Measurements from ENCODE around the gene ACSL5. TPM values are rescaled to one million over a fixed set of nuclear protein-coding genes. Genes with fewer than 3 reads are reported as not detected.

ACSL5 gene
- total and polyA plus RNA-seq, 2 donors (not counting 1 experiment from before 2014, with no cell fraction given), result 1.7 to 6.6 TPM

GRCh38 chr10:112389271-112389822 lies 15.4 kb downstream of the ACSL5 start:
- Histone ChIP-seq H3K79me2 (ENCODE audit: control insufficient read depth, insufficient read depth, low read length) (no peaks in the 10 kb centered on the region), H2AFZ (ENCODE audit: low read length) (peak overlapping the region; percentile 40), H3K4me1 (ENCODE audit: control insufficient read depth, extremely low read depth, insufficient read depth, low read length) (no peaks in the 10 kb centered on the region), H3K4me2 (ENCODE audit: extremely low read depth, insufficient read depth, low read length) (no peak overlapping the region), H3K36me3 (ENCODE audit: control insufficient read depth, insufficient read depth, low read length) (no peaks in the 10 kb centered on the region), H3K27me3 (ENCODE audit: control insufficient read depth, insufficient read depth, low read length) (no peaks in the 10 kb centered on the region), H4K20me1 (ENCODE audit: control insufficient read depth, extremely low read depth, insufficient read depth, low read length) (no peaks in the 10 kb centered on the region), H3K4me3 (replicated peaks in 1 of 4; ENCODE audit: control extremely low read depth in 1 of 4, insufficient read depth in 1 of 4, low read depth in 3 of 4, low read length in 4 of 4) (no peak overlapping the region), H3K9ac (ENCODE audit: insufficient read depth, low read length) (no peak overlapping the region), H3K9me3 (ENCODE audit: control insufficient read depth, insufficient read depth, low read depth, low read length) (no peaks in the 10 kb centered on the region), H3K27ac (ENCODE audit: insufficient read depth, low read length) (no peak overlapping the region)
- DNase-seq (ENCODE audit: low read depth in 2 of 2), result peak; percentile 5 to 49
- no peak for TF ChIP-seq EZH2 (IDR thresholded peaks at IDR 0.05; ENCODE audit: low read length, missing control alignments)
- TF ChIP-seq, protein P1, sequence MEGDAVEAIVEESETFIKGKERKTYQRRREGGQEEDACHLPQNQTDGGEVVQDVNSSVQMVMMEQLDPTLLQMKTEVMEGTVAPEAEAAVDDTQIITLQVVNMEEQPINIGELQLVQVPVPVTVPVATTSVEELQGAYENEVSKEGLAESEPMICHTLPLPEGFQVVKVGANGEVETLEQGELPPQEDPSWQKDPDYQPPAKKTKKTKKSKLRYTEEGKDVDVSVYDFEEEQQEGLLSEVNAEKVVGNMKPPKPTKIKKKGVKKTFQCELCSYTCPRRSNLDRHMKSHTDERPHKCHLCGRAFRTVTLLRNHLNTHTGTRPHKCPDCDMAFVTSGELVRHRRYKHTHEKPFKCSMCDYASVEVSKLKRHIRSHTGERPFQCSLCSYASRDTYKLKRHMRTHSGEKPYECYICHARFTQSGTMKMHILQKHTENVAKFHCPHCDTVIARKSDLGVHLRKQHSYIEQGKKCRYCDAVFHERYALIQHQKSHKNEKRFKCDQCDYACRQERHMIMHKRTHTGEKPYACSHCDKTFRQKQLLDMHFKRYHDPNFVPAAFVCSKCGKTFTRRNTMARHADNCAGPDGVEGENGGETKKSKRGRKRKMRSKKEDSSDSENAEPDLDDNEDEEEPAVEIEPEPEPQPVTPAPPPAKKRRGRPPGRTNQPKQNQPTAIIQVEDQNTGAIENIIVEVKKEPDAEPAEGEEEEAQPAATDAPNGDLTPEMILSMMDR (conservative IDR thresholded peaks at IDR 0.05 in 1 of 2, IDR thresholded peaks at IDR 0.05 in 1 of 2; ENCODE audit: low read depth in 1 of 2, low read length in 2 of 2), result no peak

DNA sequence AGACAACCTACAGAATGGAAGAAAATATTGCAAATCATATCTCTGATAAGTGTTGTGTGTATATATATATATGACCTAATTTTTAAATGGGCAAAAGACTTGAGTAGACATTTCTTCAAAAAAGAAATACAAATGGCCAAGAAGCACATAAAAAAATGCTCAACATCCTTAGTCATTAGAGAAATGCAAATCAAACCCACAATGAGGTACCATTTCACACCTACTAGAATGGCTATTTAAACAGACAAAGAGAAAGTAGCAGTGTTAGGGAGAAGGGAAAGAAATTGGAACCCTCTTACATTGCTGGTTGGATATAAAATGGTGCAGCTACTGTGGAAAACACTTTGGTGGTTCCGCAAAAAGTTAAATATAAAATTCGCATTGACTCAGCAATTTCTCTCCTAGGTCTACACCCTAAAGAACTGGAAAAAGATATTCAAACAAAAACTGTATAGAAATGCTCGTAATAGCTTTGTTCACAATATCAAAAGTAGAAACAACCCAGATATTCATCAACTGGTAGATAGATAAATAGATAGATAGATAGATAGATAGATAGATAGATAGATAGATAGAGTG lies 16.3 kb downstream of the ACSL5 start:
- H3K36me3 ChIP-seq (ENCODE audit: control insufficient read depth, insufficient read depth, low read length), result no peaks in the 10 kb centered on the region
- H3K27me3 ChIP-seq (ENCODE audit: control insufficient read depth, insufficient read depth, low read length), result no peaks in the 10 kb centered on the region
- no peaks in the 10 kb centered on the region for H3K4me1 ChIP-seq (ENCODE audit: control insufficient read depth, extremely low read depth, insufficient read depth, low read length)
- no peaks in the 10 kb centered on the region for H3K79me2 ChIP-seq (ENCODE audit: control insufficient read depth, insufficient read depth, low read length)
- no peak for DNase-seq (ENCODE audit: low read depth in 2 of 2)
- no peaks in the 10 kb centered on the region for H3K9me3 ChIP-seq (ENCODE audit: control insufficient read depth, insufficient read depth, low read depth, low read length)
- no peak overlapping the region for H3K9ac ChIP-seq (ENCODE audit: insufficient read depth, low read length)
- TF ChIP-seq, protein P1 (conservative IDR thresholded peaks at IDR 0.05 in 1 of 2, IDR thresholded peaks at IDR 0.05 in 1 of 2; ENCODE audit: low read depth in 1 of 2, low read length in 2 of 2), result no peak
- no peak for TF ChIP-seq EZH2 (IDR thresholded peaks at IDR 0.05; ENCODE audit: low read length, missing control alignments)
- no peak overlapping the region for H3K27ac ChIP-seq (ENCODE audit: insufficient read depth, low read length)
- no peak overlapping the region for H2AFZ ChIP-seq (ENCODE audit: low read length)
- no peak overlapping the region for H3K4me3 ChIP-seq (replicated peaks in 1 of 4; ENCODE audit: control extremely low read depth in 1 of 4, insufficient read depth in 1 of 4, low read depth in 3 of 4, low read length in 4 of 4)
- H3K4me2 ChIP-seq (ENCODE audit: extremely low read depth, insufficient read depth, low read length), result no peak overlapping the region
- H4K20me1 ChIP-seq (ENCODE audit: control insufficient read depth, extremely low read depth, insufficient read depth, low read length), result no peaks in the 10 kb centered on the region

GRCh38 chr10:112393341-112393740 lies 19.4 kb downstream of the ACSL5 start:
- H4K20me1 ChIP-seq (ENCODE audit: control insufficient read depth, extremely low read depth, insufficient read depth, low read length), result no peaks in the 10 kb centered on the region
- H3K36me3 ChIP-seq (ENCODE audit: control insufficient read depth, insufficient read depth, low read length), result no peaks in the 10 kb centered on the region
- no peak overlapping the region for H3K9ac ChIP-seq (ENCODE audit: insufficient read depth, low read length)
- no peak for TF ChIP-seq EZH2 (IDR thresholded peaks at IDR 0.05; ENCODE audit: low read length, missing control alignments)
- TF ChIP-seq, protein P1 (conservative IDR thresholded peaks at IDR 0.05 in 1 of 2, IDR thresholded peaks at IDR 0.05 in 1 of 2; ENCODE audit: low read depth in 1 of 2, low read length in 2 of 2), result no peak
- no peaks in the 10 kb centered on the region for H3K4me1 ChIP-seq (ENCODE audit: control insufficient read depth, extremely low read depth, insufficient read depth, low read length)
- no peak overlapping the region for H2AFZ ChIP-seq (ENCODE audit: low read length)
- DNase-seq (ENCODE audit: low read depth in 2 of 2), result no peak
- H3K79me2 ChIP-seq (ENCODE audit: control insufficient read depth, insufficient read depth, low read length), result no peaks in the 10 kb centered on the region
- no peak overlapping the region for H3K4me3 ChIP-seq (replicated peaks in 1 of 4; ENCODE audit: control extremely low read depth in 1 of 4, insufficient read depth in 1 of 4, low read depth in 3 of 4, low read length in 4 of 4)
- no peaks in the 10 kb centered on the region for H3K9me3 ChIP-seq (ENCODE audit: control insufficient read depth, insufficient read depth, low read depth, low read length)
- H3K4me2 ChIP-seq (ENCODE audit: extremely low read depth, insufficient read depth, low read length), result no peak overlapping the region
- H3K27me3 ChIP-seq (ENCODE audit: control insufficient read depth, insufficient read depth, low read length), result no peaks in the 10 kb centered on the region
- no peak overlapping the region for H3K27ac ChIP-seq (ENCODE audit: insufficient read depth, low read length)
